Natural killer cell (primary cell): ENCODE measurements around the gene CEBPE. TPM values are rescaled to one million over a fixed set of nuclear protein-coding genes. Genes with fewer than 3 reads are reported as not detected.

Experiments used
- ATAC-seq, 3 donors: fragments of 150-1000 bp in 2 of 3; fragments of 200-7000 bp in 1 of 3; cut with Tn5 transposase; 1 replicate in 1 of 3; 2 replicates in 2 of 3; pipeline ENCODE4 v1.10.0; 2021; ENCODE audit warnings: mild to moderate bottlenecking in 2 of 3, moderate library complexity in 2 of 3
- DNase-seq, 2 donors: peaks; one replicate each; pipeline versions ENCODE4 v3.0.0 to v3.0.0-alpha.2; 2013 to 2021; ENCODE audit warnings: mixed read lengths in 1 of 2
- H3K27ac ChIP-seq: one replicate; pipeline ENCODE4 v1.5.1; 2013; ENCODE audit warnings: mild to moderate bottlenecking, low read length
- H3K27me3 ChIP-seq: one replicate; pipeline ENCODE4 v1.6.1; 2013; ENCODE audit warnings: low read length; ENCODE audit not compliant: control insufficient read depth, insufficient read depth
- H3K36me3 ChIP-seq: one replicate; pipeline ENCODE4 v1.6.1; 2013; ENCODE audit warnings: low read length; ENCODE audit not compliant: control insufficient read depth, insufficient read depth
- H3K4me1 ChIP-seq: one replicate; pipeline ENCODE4 v1.6.1; 2013; ENCODE audit warnings: low read length; ENCODE audit not compliant: control insufficient read depth, insufficient read depth
- H3K4me3 ChIP-seq: one replicate; pipeline ENCODE4 v1.5.1; 2013; ENCODE audit warnings: low read length
- H3K9me3 ChIP-seq: one replicate; pipeline ENCODE4 v1.6.1; 2013; ENCODE audit warnings: low read length; ENCODE audit not compliant: control insufficient read depth, insufficient read depth
- H3K27ac Mint-ChIP-seq, 2 donors: one replicate each; pipeline ENCODE4 v1.8.0; 2022; ENCODE audit warnings: mild to moderate bottlenecking in 2 of 2, mixed read lengths in 2 of 2, moderate library complexity in 1 of 2
- H3K27me3 Mint-ChIP-seq, 2 donors: one replicate each; pipeline ENCODE4 v1.8.0; 2022; ENCODE audit warnings: low read depth in 2 of 2, mixed read lengths in 2 of 2
- H3K36me3 Mint-ChIP-seq: one replicate; pipeline ENCODE4 v1.8.0; 2022; ENCODE audit warnings: mixed read lengths
- H3K4me1 Mint-ChIP-seq, 2 donors: one replicate each; pipeline ENCODE4 v1.8.0; 2022; ENCODE audit warnings: mixed read lengths in 2 of 2
- H3K4me3 Mint-ChIP-seq: one replicate; pipeline ENCODE4 v1.8.0; 2022; ENCODE audit warnings: mild to moderate bottlenecking, moderate library complexity, mixed read lengths
- H3K9me3 Mint-ChIP-seq, 2 donors: one replicate each; pipeline ENCODE4 v1.8.0; 2022; ENCODE audit warnings: mixed read lengths in 2 of 2
- CTCF ChIP-seq: fragments of 200-600 bp; IDR thresholded peaks from one replicate; pipeline ENCODE4 v1.8.0; 2022; ENCODE audit warnings: antibody characterized with exemption
- WGBS: methylation state at CpG from one replicate; pipeline ENCODE4 v1.1.7; 2013; ENCODE audit warnings: missing lambda C conversion rate; ENCODE audit not compliant: insufficient coverage; 5-methylcytosine and 5-hydroxymethylcytosine counted together
- intact Hi-C: fragments of 100-400 bp; cut with micrococcal nuclease; formaldehyde crosslinking; loops from one replicate; pipeline ENCODE4 v1.14.2; 2022
- total RNA-seq, 4 donors: library from RNA; stranded (reverse); fragments of 120-200 nt in 1 of 4; gene quantifications; one replicate each; pipeline versions ENCODE4 v1.2.3 to v1.2.4, GENCODE V29; 2013 to 2022

CEBPE gene
- total RNA-seq, 3 donors from 2014 or later (not counting 1 experiment from before 2014, with no cell fraction given), result not detected

- peak; percentile 66 for TF ChIP-seq CTCF
- Mint-ChIP-seq H3K27ac (no peak overlapping the region), H3K36me3 (peaks cover 29% of the 10 kb centered on the region), H3K9me3 (no peaks in the 10 kb centered on the region), H3K27me3 (no peaks in the 10 kb centered on the region), H3K4me3 (no peak overlapping the region), H3K4me1 (peaks cover under 1 to 11% of the 10 kb centered on the region in 2 donors)
- peak in 1 of 2 donors; percentile 72 for DNase-seq
- H3K9me3 ChIP-seq, result no peaks in the 10 kb centered on the region
- peak in 2 of 3 donors; percentile 58 to 74 for ATAC-seq
- 100% methylated on average over 3 of the region's 5 CpGs for WGBS
- peaks cover 3% of the 10 kb centered on the region for H3K4me1 ChIP-seq
- no peaks in the 10 kb centered on the region for H3K27me3 ChIP-seq
- no peak overlapping the region for H3K27ac ChIP-seq
- H3K4me3 ChIP-seq, result no peak overlapping the region
- intact Hi-C loops, result no loop called here
- H3K36me3 ChIP-seq, result peaks cover 85% of the 10 kb centered on the region
Observed at GRCh38 chr14:23076785-23077408, 42.2 kb downstream of the CEBPE start.

GRCh38 chr14:23074906-23075305 is 44.1 kb downstream of the CEBPE start:
- ATAC-seq, result no peak
- Mint-ChIP-seq H3K27ac (peak overlapping the region in 1 of 2 donors; percentile 16), H3K9me3 (no peaks in the 10 kb centered on the region), H3K27me3 (no peaks in the 10 kb centered on the region), H3K4me1 (peaks cover 19 to 27% of the 10 kb centered on the region in 2 donors), H3K36me3 (peaks cover 9% of the 10 kb centered on the region), H3K4me3 (no peak overlapping the region)
- intact Hi-C loops, result no loop called here
- Histone ChIP-seq H3K27me3 (no peaks in the 10 kb centered on the region), H3K27ac (no peak overlapping the region), H3K4me1 (peaks cover 20% of the 10 kb centered on the region), H3K4me3 (no peak overlapping the region), H3K9me3 (no peaks in the 10 kb centered on the region), H3K36me3 (peaks cover 65% of the 10 kb centered on the region)
- no peak for DNase-seq
- no peak for TF ChIP-seq CTCF
- WGBS, result 100% methylated on average over 1 of the region's 1 CpG

- WGBS, result 92% methylated on average over 3 of the region's 5 CpGs
- Mint-ChIP-seq H3K27me3 (no peaks in the 10 kb centered on the region), H3K4me3 (peak overlapping the region; percentile 91), H3K4me1 (peaks cover 27 to 34% of the 10 kb centered on the region in 2 donors), H3K9me3 (no peaks in the 10 kb centered on the region), H3K36me3 (no peaks in the 10 kb centered on the region), H3K27ac (peak overlapping the region; percentile 61 to 91)
- no peak for ATAC-seq
- H3K27me3 ChIP-seq, result no peaks in the 10 kb centered on the region
- H3K36me3 ChIP-seq, result peaks cover 56% of the 10 kb centered on the region
- no peak overlapping the region for H3K4me3 ChIP-seq
- no peaks in the 10 kb centered on the region for H3K9me3 ChIP-seq
- no peak for DNase-seq
- intact Hi-C loops, result loop anchor here (2.0 kb wide), 1 partner anchor 23 kb away; the partner anchor contains the start of genes ACIN1 and C14orf119
- H3K27ac ChIP-seq, result peak overlapping the region; percentile 50
- no peak for TF ChIP-seq CTCF
- peaks cover 29% of the 10 kb centered on the region for H3K4me1 ChIP-seq
Observed at GRCh38 chr14:23071921-23072539, 47.0 kb downstream of the CEBPE start.
